ENCODE measurements around the gene SYP.

DNA sequence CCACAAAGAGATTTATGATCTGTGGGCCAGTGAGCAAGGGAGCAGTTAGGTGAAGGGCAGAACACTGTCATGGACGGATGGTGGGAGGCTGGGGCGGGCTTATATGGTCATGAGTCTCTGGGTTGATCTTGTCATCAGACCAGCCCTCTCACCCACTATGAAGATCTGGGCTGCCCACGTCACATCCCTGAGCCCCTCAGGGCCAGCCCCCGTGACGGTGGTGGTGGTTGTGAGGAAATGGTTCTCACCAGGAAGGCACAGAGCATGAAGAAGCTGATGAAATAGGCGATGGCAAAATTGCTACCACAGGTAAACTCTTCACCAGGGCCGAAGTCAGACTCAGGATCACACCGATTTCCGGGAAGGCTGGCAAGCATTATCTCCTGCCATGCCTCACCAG is 11.1 kb upstream of the SYP start:
- no peak for TF ChIP-seq POLR2A (IDR thresholded peaks at IDR 0.05)
- TF ChIP-seq, protein P1, sequence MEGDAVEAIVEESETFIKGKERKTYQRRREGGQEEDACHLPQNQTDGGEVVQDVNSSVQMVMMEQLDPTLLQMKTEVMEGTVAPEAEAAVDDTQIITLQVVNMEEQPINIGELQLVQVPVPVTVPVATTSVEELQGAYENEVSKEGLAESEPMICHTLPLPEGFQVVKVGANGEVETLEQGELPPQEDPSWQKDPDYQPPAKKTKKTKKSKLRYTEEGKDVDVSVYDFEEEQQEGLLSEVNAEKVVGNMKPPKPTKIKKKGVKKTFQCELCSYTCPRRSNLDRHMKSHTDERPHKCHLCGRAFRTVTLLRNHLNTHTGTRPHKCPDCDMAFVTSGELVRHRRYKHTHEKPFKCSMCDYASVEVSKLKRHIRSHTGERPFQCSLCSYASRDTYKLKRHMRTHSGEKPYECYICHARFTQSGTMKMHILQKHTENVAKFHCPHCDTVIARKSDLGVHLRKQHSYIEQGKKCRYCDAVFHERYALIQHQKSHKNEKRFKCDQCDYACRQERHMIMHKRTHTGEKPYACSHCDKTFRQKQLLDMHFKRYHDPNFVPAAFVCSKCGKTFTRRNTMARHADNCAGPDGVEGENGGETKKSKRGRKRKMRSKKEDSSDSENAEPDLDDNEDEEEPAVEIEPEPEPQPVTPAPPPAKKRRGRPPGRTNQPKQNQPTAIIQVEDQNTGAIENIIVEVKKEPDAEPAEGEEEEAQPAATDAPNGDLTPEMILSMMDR (IDR thresholded peaks at IDR 0.05), result no peak

All from testis (tissue), 2 donors.